Neural crest cell (in vitro differentiated cells): Measurements from ENCODE around the gene MYH7B. TPM values are rescaled to one million over a fixed set of nuclear protein-coding genes. Genes with fewer than 3 reads are reported as not detected.

Experiments used
- DNase-seq: peaks from one replicate; pipeline ENCODE4 v3.0.0; 2021; ENCODE audit warnings: low read depth, mixed read lengths, low spot score
- H3K27ac Mint-ChIP-seq: one replicate; pipeline ENCODE4 v1.8.0; 2021; ENCODE audit warnings: mild to moderate bottlenecking, mixed read lengths; ENCODE audit not compliant: unreplicated experiment
- H3K27me3 Mint-ChIP-seq: 2 replicates; pipeline ENCODE4 v1.8.0; 2021; ENCODE audit warnings: low read depth, mild to moderate bottlenecking, mixed read lengths
- H3K36me3 Mint-ChIP-seq: 2 replicates; pipeline ENCODE4 v1.8.0; 2021; ENCODE audit warnings: low read depth, mild to moderate bottlenecking, mixed read lengths
- H3K4me1 Mint-ChIP-seq: 2 replicates; pipeline ENCODE4 v1.8.0; 2021; ENCODE audit warnings: mixed read lengths
- H3K4me3 Mint-ChIP-seq: one replicate; pipeline ENCODE4 v1.8.0; 2021; ENCODE audit warnings: mild to moderate bottlenecking, mixed read lengths
- H3K9me3 Mint-ChIP-seq: 2 replicates; pipeline ENCODE4 v1.8.0; 2021; ENCODE audit warnings: mixed read lengths
- CTCF ChIP-seq: fragments of 200-600 bp; sonication (generic); conservative IDR thresholded peaks from 2 replicates; pipeline ENCODE4 v1.5.0; 2021; ENCODE audit warnings: antibody characterized with exemption, mild to moderate bottlenecking
- total RNA-seq: library from RNA; stranded (reverse); gene quantifications from 2 replicates; pipeline ENCODE4 v1.2.1, GENCODE V29; 2021

MYH7B gene
- total RNA-seq, 1 donor from 2014 or later = 0.77 TPM

DNA sequence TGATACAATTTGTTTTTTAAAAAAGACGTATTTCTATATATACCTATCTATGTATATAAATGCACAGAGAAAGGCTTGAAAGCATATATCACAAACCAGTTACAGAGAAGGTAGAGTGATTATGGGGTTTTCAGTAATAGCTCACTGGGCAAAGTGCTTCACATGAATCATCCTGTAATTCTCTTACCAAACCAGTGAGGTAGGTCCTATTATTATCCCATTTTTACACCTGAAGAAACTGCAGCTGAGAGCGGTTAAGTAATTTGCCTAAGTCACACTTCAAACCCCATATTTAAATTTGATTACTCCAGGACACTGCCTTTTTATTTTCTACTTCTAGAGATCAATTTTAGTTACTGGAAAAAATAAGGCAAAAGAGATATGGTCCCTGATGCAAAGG lies 4.4 kb upstream of the MYH7B start:
- H3K27ac Mint-ChIP-seq = no peak overlapping the region
- no peak for TF ChIP-seq CTCF
- no peaks in the 10 kb centered on the region for H3K27me3 Mint-ChIP-seq
- DNase-seq = no peak
- H3K9me3 Mint-ChIP-seq = no peaks in the 10 kb centered on the region
- no peaks in the 10 kb centered on the region for H3K36me3 Mint-ChIP-seq
- H3K4me1 Mint-ChIP-seq = peaks cover 30% of the 10 kb centered on the region
- H3K4me3 Mint-ChIP-seq = peak overlapping the region; percentile 25

DNA sequence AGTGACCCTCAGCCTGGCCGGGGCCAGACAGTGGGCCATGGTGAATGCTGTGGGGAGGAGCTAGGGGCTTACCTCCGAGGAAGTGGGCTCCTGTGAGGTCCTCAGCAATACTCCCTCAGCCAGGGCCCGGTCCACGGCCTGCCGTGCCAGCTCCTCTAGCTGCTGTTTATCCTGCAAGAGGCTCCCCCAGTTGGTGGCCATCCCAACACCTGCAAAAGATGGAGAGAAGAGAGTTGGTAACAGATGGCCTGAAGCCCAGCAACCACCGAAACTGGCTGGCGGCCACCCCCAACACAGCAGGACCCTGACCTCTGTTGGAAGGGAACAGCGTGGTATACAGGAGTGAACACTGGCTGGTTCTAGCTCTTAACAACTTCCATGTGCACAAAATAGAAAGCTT lies 4.0 kb upstream of the MYH7B start:
- no peak for DNase-seq
- H3K9me3 Mint-ChIP-seq = no peaks in the 10 kb centered on the region
- peaks cover 34% of the 10 kb centered on the region for H3K4me1 Mint-ChIP-seq
- no peaks in the 10 kb centered on the region for H3K27me3 Mint-ChIP-seq
- no peak for TF ChIP-seq CTCF
- no peak overlapping the region for H3K27ac Mint-ChIP-seq
- no peaks in the 10 kb centered on the region for H3K36me3 Mint-ChIP-seq
- peak overlapping the region; percentile 45 for H3K4me3 Mint-ChIP-seq

GRCh38 chr20:34952671-34953070 lies 3.0 kb upstream of the MYH7B start:
- no peak overlapping the region for H3K27ac Mint-ChIP-seq
- H3K9me3 Mint-ChIP-seq = no peaks in the 10 kb centered on the region
- TF ChIP-seq CTCF = no peak
- no peak for DNase-seq
- peak overlapping the region; percentile 20 for H3K4me3 Mint-ChIP-seq
- no peaks in the 10 kb centered on the region for H3K36me3 Mint-ChIP-seq
- H3K4me1 Mint-ChIP-seq = peaks cover 34% of the 10 kb centered on the region
- no peaks in the 10 kb centered on the region for H3K27me3 Mint-ChIP-seq

DNA sequence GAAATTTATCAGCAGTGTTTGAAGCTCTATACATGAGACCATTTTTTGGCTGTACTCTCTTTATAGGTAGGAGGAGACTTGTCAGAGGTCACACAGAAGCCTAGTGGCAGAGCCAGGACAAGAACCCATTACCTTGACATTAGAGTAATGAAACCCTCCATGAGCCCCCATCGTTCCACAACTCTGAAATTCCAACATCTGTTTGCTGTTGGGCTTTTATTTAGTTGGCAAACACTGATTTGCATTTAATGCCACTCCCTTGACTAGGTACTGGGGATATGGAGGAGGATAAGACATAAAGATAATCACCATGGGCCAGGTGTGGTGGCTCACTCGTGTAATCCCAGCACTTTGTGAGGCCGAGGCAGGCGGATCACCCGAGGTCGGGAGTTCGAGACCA lies 1.7 kb upstream of the MYH7B start:
- peaks cover 34% of the 10 kb centered on the region for H3K4me1 Mint-ChIP-seq
- no peak for DNase-seq
- H3K9me3 Mint-ChIP-seq = no peaks in the 10 kb centered on the region
- H3K27me3 Mint-ChIP-seq = no peaks in the 10 kb centered on the region
- no peak overlapping the region for H3K27ac Mint-ChIP-seq
- TF ChIP-seq CTCF = no peak
- no peaks in the 10 kb centered on the region for H3K36me3 Mint-ChIP-seq
- H3K4me3 Mint-ChIP-seq = peak overlapping the region; percentile 49

DNA sequence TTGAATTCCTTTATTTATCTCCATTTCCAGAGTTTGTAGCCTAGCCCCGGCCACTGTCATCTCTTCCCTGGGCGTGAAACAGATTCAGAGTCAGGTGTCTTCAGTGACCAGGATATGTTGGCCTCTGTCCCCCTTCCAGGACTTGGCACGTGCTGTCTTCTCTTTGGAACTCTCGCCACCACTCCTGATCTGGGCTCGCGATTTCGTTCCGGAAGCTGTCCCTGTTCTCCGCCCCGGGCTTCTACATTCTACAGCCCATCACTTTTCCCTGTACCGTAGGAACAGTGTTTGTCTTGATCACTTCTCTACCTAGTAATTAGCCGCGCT lies 801 bp upstream of the MYH7B start:
- H3K27ac Mint-ChIP-seq = peak overlapping the region; percentile 98
- peak overlapping the region; percentile 96 for H3K4me3 Mint-ChIP-seq
- H3K9me3 Mint-ChIP-seq = no peaks in the 10 kb centered on the region
- no peak for TF ChIP-seq CTCF
- peaks cover 34% of the 10 kb centered on the region for H3K4me1 Mint-ChIP-seq
- H3K27me3 Mint-ChIP-seq = no peaks in the 10 kb centered on the region
- DNase-seq = peak; percentile 25
- no peaks in the 10 kb centered on the region for H3K36me3 Mint-ChIP-seq

DNA sequence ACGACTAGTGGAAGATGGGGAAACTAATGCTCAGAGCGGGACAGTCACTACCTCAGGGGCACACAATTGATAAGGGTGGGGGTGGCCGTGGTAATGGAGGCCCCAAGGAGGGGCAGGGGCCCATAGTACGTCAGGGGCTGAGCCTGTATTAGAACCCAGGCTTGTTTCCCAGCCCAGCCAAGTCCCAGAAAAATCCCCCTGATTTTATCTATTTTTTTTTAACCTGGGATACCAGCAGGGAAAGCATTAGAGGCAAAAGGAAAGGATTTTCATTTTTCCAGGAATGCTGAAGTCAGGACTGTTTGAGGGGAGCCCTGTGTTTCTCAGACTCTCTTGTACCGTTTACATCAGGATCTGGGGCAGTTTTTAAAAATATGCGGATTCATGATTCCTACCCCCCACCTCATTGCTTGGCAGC lies 382 bp downstream of the MYH7B start:
- no peak for DNase-seq
- Mint-ChIP-seq H3K27me3 (no peaks in the 10 kb centered on the region), H3K9me3 (no peaks in the 10 kb centered on the region), H3K4me1 (peaks cover 38% of the 10 kb centered on the region), H3K27ac (peak overlapping the region; percentile 98), H3K4me3 (peak overlapping the region; percentile 96), H3K36me3 (no peaks in the 10 kb centered on the region)
- TF ChIP-seq CTCF = peak; percentile 33
